Cardiac muscle cell (in vitro differentiated cells and primary cell): ENCODE results near the gene UBE2D4. TPM values are rescaled to one million over a fixed set of nuclear protein-coding genes. Genes with fewer than 3 reads are reported as not detected.

ENCODE experiments used
- DNase-seq, 2 donors: peaks; one replicate each; pipeline versions ENCODE4 v3.0.0 to v3.0.0-alpha.2; 2010 to 2017; ENCODE audit warnings: low read depth in 1 of 2, low spot score in 1 of 2
- H3K27ac ChIP-seq: fragments of 200-600 bp; sonication (generic); 2 replicates; pipeline ENCODE4 v1.5.1; 2016
- H3K27me3 ChIP-seq: fragments of 200-600 bp; sonication (generic); 2 replicates; pipeline ENCODE4 v1.6.0; 2016; ENCODE audit warnings: control low read depth
- H3K36me3 ChIP-seq: fragments of 200-600 bp; sonication (generic); 2 replicates; pipeline ENCODE4 v1.5.1; 2016; ENCODE audit warnings: control low read depth
- H3K4me1 ChIP-seq: fragments of 200-600 bp; sonication (generic); 2 replicates; pipeline ENCODE4 v1.8.1; 2017; ENCODE audit warnings: low read depth, mild to moderate bottlenecking, mixed run types
- H3K4me3 ChIP-seq: fragments of 200-600 bp; sonication (generic); 2 replicates; pipeline ENCODE4 v1.5.1; 2016; ENCODE audit warnings: mild to moderate bottlenecking
- H3K9me3 ChIP-seq: fragments of 200-600 bp; sonication (generic); 2 replicates; pipeline ENCODE4 v1.5.1; 2017; ENCODE audit warnings: low read depth, mild to moderate bottlenecking, control low read depth
- polyA plus RNA-seq: library from polyadenylated mRNA; unstranded; fragments of >200 nt; fragmentation: Nextera tagmentation; extraction: Ambion mirVana; gene quantifications from 2 replicates; pipeline ENCODE4 v1.2.1, GENCODE V29; 2016
- total RNA-seq: library from RNA; depleted of rRNA; stranded (reverse); fragments of >200 nt; gene quantifications from 2 replicates; pipeline ENCODE4 v1.2.3, GENCODE V29; 2016
- TF ChIP-seq, protein P1 (sequence below): IDR thresholded peaks from 2 replicates; pipeline ENCODE4 v1.5.1; 2012; ENCODE audit warnings: low read depth, mild to moderate bottlenecking, low read length

The UBE2D4 gene
- total and polyA plus RNA-seq, 2 experiments from 2014 or later = 12.7 to 22.5 TPM

DNA sequence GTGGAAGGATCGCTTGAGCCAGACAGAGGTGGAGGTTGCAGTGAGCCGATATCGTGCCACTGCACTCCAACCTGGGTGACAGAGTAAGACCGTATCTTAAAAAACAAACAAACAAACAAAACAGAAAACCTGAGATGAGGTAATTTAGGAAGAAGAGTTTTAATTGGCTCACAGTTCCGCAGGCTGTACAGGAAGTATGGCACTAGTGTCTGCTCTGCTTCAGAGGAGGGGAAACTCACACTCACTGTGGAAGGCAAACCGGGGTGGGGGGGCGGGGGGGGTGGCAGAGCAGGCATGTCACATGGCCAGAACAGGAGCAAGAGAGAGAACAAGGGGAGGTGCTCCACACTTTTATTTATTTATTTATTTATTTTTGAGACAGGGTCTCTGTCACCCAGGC lies 5.1 kb downstream of the UBE2D4 start:
- Histone ChIP-seq H3K4me3 (no peak overlapping the region), H3K27ac (no peak overlapping the region), H3K36me3 (no peaks in the 10 kb centered on the region), H3K4me1 (no peaks in the 10 kb centered on the region), H3K9me3 (no peaks in the 10 kb centered on the region), H3K27me3 (peaks cover 3% of the 10 kb centered on the region)
- DNase-seq = no peak
- TF ChIP-seq, protein P1, sequence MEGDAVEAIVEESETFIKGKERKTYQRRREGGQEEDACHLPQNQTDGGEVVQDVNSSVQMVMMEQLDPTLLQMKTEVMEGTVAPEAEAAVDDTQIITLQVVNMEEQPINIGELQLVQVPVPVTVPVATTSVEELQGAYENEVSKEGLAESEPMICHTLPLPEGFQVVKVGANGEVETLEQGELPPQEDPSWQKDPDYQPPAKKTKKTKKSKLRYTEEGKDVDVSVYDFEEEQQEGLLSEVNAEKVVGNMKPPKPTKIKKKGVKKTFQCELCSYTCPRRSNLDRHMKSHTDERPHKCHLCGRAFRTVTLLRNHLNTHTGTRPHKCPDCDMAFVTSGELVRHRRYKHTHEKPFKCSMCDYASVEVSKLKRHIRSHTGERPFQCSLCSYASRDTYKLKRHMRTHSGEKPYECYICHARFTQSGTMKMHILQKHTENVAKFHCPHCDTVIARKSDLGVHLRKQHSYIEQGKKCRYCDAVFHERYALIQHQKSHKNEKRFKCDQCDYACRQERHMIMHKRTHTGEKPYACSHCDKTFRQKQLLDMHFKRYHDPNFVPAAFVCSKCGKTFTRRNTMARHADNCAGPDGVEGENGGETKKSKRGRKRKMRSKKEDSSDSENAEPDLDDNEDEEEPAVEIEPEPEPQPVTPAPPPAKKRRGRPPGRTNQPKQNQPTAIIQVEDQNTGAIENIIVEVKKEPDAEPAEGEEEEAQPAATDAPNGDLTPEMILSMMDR = no peak

GRCh38 chr7:43933902-43934560 lies 7.8 kb downstream of the UBE2D4 start:
- H3K27me3 ChIP-seq = peaks cover 3% of the 10 kb centered on the region
- no peaks in the 10 kb centered on the region for H3K9me3 ChIP-seq
- no peaks in the 10 kb centered on the region for H3K4me1 ChIP-seq
- TF ChIP-seq, protein P1 = no peak
- H3K36me3 ChIP-seq = no peaks in the 10 kb centered on the region
- no peak overlapping the region for H3K4me3 ChIP-seq
- no peak for DNase-seq
- no peak overlapping the region for H3K27ac ChIP-seq

GRCh38 chr7:43937444-43937843 lies 11.2 kb downstream of the UBE2D4 start:
- Histone ChIP-seq H3K4me1 (no peaks in the 10 kb centered on the region), H3K4me3 (no peak overlapping the region), H3K9me3 (no peaks in the 10 kb centered on the region), H3K36me3 (no peaks in the 10 kb centered on the region), H3K27ac (no peak overlapping the region), H3K27me3 (no peaks in the 10 kb centered on the region)
- DNase-seq = no peak
- TF ChIP-seq, protein P1 = no peak

DNA sequence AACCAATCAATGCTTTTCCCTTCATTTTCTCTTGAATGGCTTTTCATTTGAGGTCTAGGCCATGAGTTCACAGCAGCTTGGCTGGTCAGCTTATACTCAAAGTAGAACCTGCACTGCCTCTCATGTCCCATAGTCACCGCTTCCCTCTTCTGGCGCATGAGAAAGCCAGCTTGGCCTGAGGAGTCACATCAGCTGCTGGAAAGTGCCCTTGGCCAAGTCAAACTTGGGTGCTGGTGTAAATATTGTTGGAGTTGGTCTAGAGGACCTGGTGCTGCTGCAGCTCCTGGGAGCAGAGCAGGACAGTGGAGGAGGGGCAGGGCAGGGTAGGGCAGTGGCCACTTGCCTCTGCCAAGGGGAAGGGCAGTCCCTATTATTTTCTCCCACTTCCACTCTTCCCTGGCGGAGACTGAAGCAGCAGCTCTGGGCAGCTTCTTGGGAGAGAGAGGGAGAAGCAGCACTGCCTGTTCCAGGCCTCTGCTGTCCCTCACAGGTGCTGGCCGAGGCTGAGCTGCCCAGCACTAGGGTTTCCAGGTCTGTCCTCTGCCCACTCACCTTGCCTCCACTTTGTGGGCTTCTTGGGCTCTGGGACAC lies 12.8 kb downstream of the UBE2D4 start:
- TF ChIP-seq, protein P1 = no peak

GRCh38 chr7:43942250-43942649 lies 16.0 kb downstream of the UBE2D4 start:
- no peak overlapping the region for H3K27ac ChIP-seq
- no peaks in the 10 kb centered on the region for H3K4me1 ChIP-seq
- no peak for DNase-seq
- H3K36me3 ChIP-seq = no peaks in the 10 kb centered on the region
- TF ChIP-seq, protein P1 = no peak
- no peak overlapping the region for H3K4me3 ChIP-seq
- no peaks in the 10 kb centered on the region for H3K9me3 ChIP-seq
- H3K27me3 ChIP-seq = no peaks in the 10 kb centered on the region

More for the DNA sequence above, 12.8 kb downstream of the UBE2D4 start:
- no peaks in the 10 kb centered on the region for H3K9me3 ChIP-seq
- H3K27ac ChIP-seq = no peak overlapping the region
- no peak overlapping the region for H3K4me3 ChIP-seq
- H3K27me3 ChIP-seq = no peaks in the 10 kb centered on the region
- no peak for DNase-seq
- no peaks in the 10 kb centered on the region for H3K36me3 ChIP-seq
- H3K4me1 ChIP-seq = no peaks in the 10 kb centered on the region
